ENCODE measurements around the gene HEG1. TPM values are rescaled to one million over a fixed set of nuclear protein-coding genes. Genes with fewer than 3 reads are reported as not detected.

Gene HEG1
- total and polyA plus RNA-seq, 2 donors (not counting 3 experiments of a cell fraction or from before 2014, with no cell fraction given): 50.1 to 106 TPM

DNA sequence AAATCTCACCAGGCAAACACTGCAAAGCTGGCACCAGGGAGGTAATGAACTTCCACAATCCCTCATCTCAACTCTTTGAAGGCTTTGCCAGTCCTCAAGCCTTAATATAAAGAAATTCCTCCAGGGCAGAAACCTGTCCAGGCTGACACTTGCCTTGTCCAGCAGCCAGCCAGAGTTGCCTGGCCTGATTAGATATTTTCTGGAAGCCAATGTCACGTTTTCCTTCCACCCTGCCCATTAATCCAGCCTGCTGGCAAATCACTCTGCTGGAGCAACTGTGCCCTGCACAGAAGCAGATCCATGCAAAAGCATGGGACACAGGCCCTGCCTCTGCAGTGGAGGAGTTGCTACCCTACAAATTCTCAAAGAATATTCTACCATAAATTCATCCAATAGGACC is 56.5 kb downstream of the HEG1 start:
- peaks cover 16 to 34% of the 10 kb centered on the region in 2 experiments for H3K36me3 ChIP-seq (ENCODE audit: control insufficient read depth in 2 of 2, extremely low read depth in 1 of 2, insufficient read depth in 2 of 2, low read length in 2 of 2)
- no peaks in the 10 kb centered on the region for H3K9me1 ChIP-seq (replicated peaks; ENCODE audit: control insufficient read depth, extremely low read depth, insufficient read depth, low read length)
- no peaks in the 10 kb centered on the region for H3K79me2 ChIP-seq (ENCODE audit: control insufficient read depth, insufficient read depth, low read length)
- dilution Hi-C loops (cut with MboI; ENCODE audit: extremely low pct_ligation_motif_present, low sequenced_read_pairs): no loop called here
- no peak overlapping the region for H3K4me3 ChIP-seq (replicated peaks in 1 of 3; ENCODE audit: insufficient read depth in 1 of 3, low read depth in 1 of 3, low read length in 3 of 3)
- no peak for DNase-seq (ENCODE audit: low read depth, low spot score)
- CTCF ChIA-PET: interaction anchor here (0.9 kb wide), 1 partner anchor 439 kb away, joined by 3 read pairs; no protein-coding TSS in a partner anchor
- no peaks in the 10 kb centered on the region for H4K20me1 ChIP-seq (replicated peaks; ENCODE audit: control insufficient read depth, extremely low read depth, insufficient read depth, low read length)
- H3K4me2 ChIP-seq (ENCODE audit: insufficient read depth, low read length): no peak overlapping the region
- BruUV-seq (replicated peaks): no TSS peak
- H3K27ac ChIP-seq (ENCODE audit: insufficient read depth, low read depth, low read length): no peak overlapping the region
- intact Hi-C loops (cut with micrococcal nuclease): no loop called here
- TF ChIP-seq POLR2A (IDR thresholded peaks at IDR 0.05; ENCODE audit: low read depth, low read length): no peak
- no peak for TF ChIP-seq MAX (IDR thresholded peaks at IDR 0.05; ENCODE audit: insufficient read depth, insufficient read length)
- TF ChIP-seq EZH2 (IDR thresholded peaks at IDR 0.05; ENCODE audit: borderline replicate concordance, low read depth, low read length, severe bottlenecking): no peak
- TF ChIP-seq FOS (IDR thresholded peaks at IDR 0.05; ENCODE audit: borderline replicate concordance, insufficient read depth, low read length): no peak
- no peak for TF ChIP-seq JUN (IDR thresholded peaks at IDR 0.05; ENCODE audit: borderline replicate concordance, insufficient read depth, insufficient read length, low read depth)
- no peak for TF ChIP-seq MYC (IDR thresholded peaks at IDR 0.05; ENCODE audit: low read depth, low read length)
- TF ChIP-seq CTCF (IDR thresholded peaks at IDR 0.05; ENCODE audit: extremely low read depth in 1 of 2, insufficient read depth in 1 of 2, low read depth in 1 of 2, low read length in 2 of 2): no peak
- TF ChIP-seq POLR2AphosphoS5 (IDR thresholded peaks at IDR 0.05; ENCODE audit: insufficient read depth, low read depth, low read length): no peak
- TF ChIP-seq GATA2 (IDR thresholded peaks at IDR 0.05; ENCODE audit: insufficient read depth, insufficient read length, low read depth, low read length): no peak
- H3K9me3 ChIP-seq (replicated peaks; ENCODE audit: control insufficient read depth, insufficient read depth, low read length): no peaks in the 10 kb centered on the region
- H2AFZ ChIP-seq (ENCODE audit: low read depth, low read length): no peak overlapping the region
- peak; percentile 18 for FAIRE-seq
- H3K9ac ChIP-seq (replicated peaks; ENCODE audit: extremely low read depth, insufficient read depth, low read length): no peak overlapping the region
- peaks cover 2% of the 10 kb centered on the region for H3K4me1 ChIP-seq (ENCODE audit: control insufficient read depth, extremely low read depth, insufficient read depth, low read length)
- POLR2A ChIA-PET: no interaction called here
- no peaks in the 10 kb centered on the region for H3K27me3 ChIP-seq (ENCODE audit: control insufficient read depth in 2 of 2, insufficient read depth in 2 of 2, low read length in 2 of 2)
